Mesenteric fat pad (tissue), 1 donor: ENCODE measurements around the gene B4GALNT1. TPM values are rescaled to one million over a fixed set of nuclear protein-coding genes. Genes with fewer than 3 reads are reported as not detected.
"Not testable (repeated sequence)": the region's sequence is repeated elsewhere in the genome, so short reads cannot be mapped to it uniquely, and the experiment has no call there.

Experiments
- DNase-seq: peaks from one replicate; pipeline ENCODE4 v3.0.0-alpha.2; 2020; ENCODE audit warnings: low spot score
- long read RNA-seq: library from polyadenylated mRNA; unstranded; transcript quantifications from one replicate; pipeline ENCODE4 v2.0.0, GENCODE V29; 2020
- total RNA-seq: library from RNA; stranded (reverse); fragmentation: NEBNext Ultra II Directional; extraction: Animal tissue kit (Norgen Biotek cat#: 25700); gene quantifications from one replicate; pipeline ENCODE4 v1.2.1, GENCODE V29; 2021
- donor health status: DM: yes; HTN: yes; CAD: no.

The B4GALNT1 gene
- total RNA-seq = 2.7 TPM
- long read RNA-seq, partial matches to known transcripts = 1 of 4 reads
- long read RNA-seq, other reads (novel, unspliced or antisense) = 3 of 4 reads

- DNase-seq = peak; percentile 93
Observed at GRCh38 chr12:57632958-57633840, at the start of gene B4GALNT1. Gene B4GALNT1, minus strand, starts transcription at chr12:57633201. Its CDS starts 1,069 bp downstream, at chr12:57632132.

- DNase-seq = no peak
Observed at GRCh38 chr12:57679697-57680096, 46.7 kb upstream of the B4GALNT1 start.

- DNase-seq = not testable (repeated sequence)
Observed at GRCh38 chr12:57677947-57678346, 44.9 kb upstream of the B4GALNT1 start.

GRCh38 chr12:57674691-57675090, 41.7 kb upstream of the B4GALNT1 start:
- DNase-seq = no peak

GRCh38 chr12:57672801-57673200, 39.8 kb upstream of the B4GALNT1 start:
- no peak for DNase-seq

GRCh38 chr12:57671811-57672210, 38.8 kb upstream of the B4GALNT1 start:
- DNase-seq = not testable (repeated sequence)

- DNase-seq = not testable (repeated sequence)
Observed at GRCh38 chr12:57669691-57670090, 36.7 kb upstream of the B4GALNT1 start.

GRCh38 chr12:57666897-57667296, 33.9 kb upstream of the B4GALNT1 start:
- DNase-seq = no peak

- not testable (repeated sequence) for DNase-seq
Observed at GRCh38 chr12:57665066-57665820, 32.2 kb upstream of the B4GALNT1 start.

GRCh38 chr12:57661376-57661775, 28.4 kb upstream of the B4GALNT1 start:
- DNase-seq = no peak

GRCh38 chr12:57658890-57659289, 25.9 kb upstream of the B4GALNT1 start:
- DNase-seq = no peak

GRCh38 chr12:57657744-57658143, 24.7 kb upstream of the B4GALNT1 start:
- no peak for DNase-seq

- DNase-seq = not testable (repeated sequence)
Observed at GRCh38 chr12:57656408-57656807, 23.4 kb upstream of the B4GALNT1 start.

- no peak for DNase-seq
Observed at GRCh38 chr12:57655541-57656240, 22.7 kb upstream of the B4GALNT1 start.

GRCh38 chr12:57654042-57654441, 21.0 kb upstream of the B4GALNT1 start:
- no peak for DNase-seq

GRCh38 chr12:57646659-57647049, 13.7 kb upstream of the B4GALNT1 start:
- not testable (repeated sequence) for DNase-seq

- DNase-seq = not testable (repeated sequence)
Observed at GRCh38 chr12:57645990-57646658, 13.1 kb upstream of the B4GALNT1 start.

GRCh38 chr12:57641699-57642442, 8.9 kb upstream of the B4GALNT1 start:
- no peak for DNase-seq

- DNase-seq = no peak
Observed at GRCh38 chr12:57640175-57641042, 7.4 kb upstream of the B4GALNT1 start.
